RWPE1 (cell line): ENCODE measurements around the gene MNT.
A peak's percentile ranks its signal among the peaks of the same experiment; 100 is the strongest.

ENCODE experiments used
- CTCF ChIA-PET: fragments of 350-600 bp; sonication (Branson Sonifier 250); formaldehyde crosslinking; extraction: SDS; loops from one replicate; lab custom pipeline; 2021; lab: Yijun Ruan, JAX
- POLR2A ChIA-PET: fragments of 400-600 bp; formaldehyde crosslinking; extraction: SDS; loops from one replicate; lab custom pipeline; 2020; ENCODE audit warnings: antibody characterized with exemption; ENCODE audit not compliant: low non-redundant PET; lab: Yijun Ruan, JAX
- DNase-seq: peaks from one replicate; pipeline ENCODE4 v3.0.0; 2012; ENCODE audit warnings: low spot score
- H3K27ac ChIP-seq: fragments of 450-650 bp; 2 replicates; pipeline ENCODE4 v1.5.1; 2017
- CTCF ChIP-seq: fragments of 450-650 bp; conservative IDR thresholded peaks from 2 replicates; pipeline ENCODE4 v1.5.1; 2017; ENCODE audit warnings: low read depth, mild to moderate bottlenecking

The MNT gene

GRCh38 chr17:2373179-2373578, 27.7 kb downstream of the MNT start:
- ChIA-PET POLR2A (no interaction called here), CTCF (no interaction called here)
- TF ChIP-seq CTCF = no peak
- no peak for DNase-seq
- no peak overlapping the region for H3K27ac ChIP-seq

- POLR2A ChIA-PET = no interaction called here
- CTCF ChIA-PET = no interaction called here
- no peak for TF ChIP-seq CTCF
Measured at GRCh38 chr17:2372681-2373080, 28.2 kb downstream of the MNT start.

GRCh38 chr17:2372180-2372579, 28.7 kb downstream of the MNT start:
- no peak for TF ChIP-seq CTCF
- ChIA-PET POLR2A (no interaction called here), CTCF (no interaction called here)
- DNase-seq = no peak
- no peak overlapping the region; the same call in 1 of the 2 replicates for H3K27ac ChIP-seq

More at GRCh38 chr17:2372681-2373080, 28.2 kb downstream of the MNT start:
- H3K27ac ChIP-seq = no peak overlapping the region; the same call in 1 of the 2 replicates
- DNase-seq = no peak

- DNase-seq = no peak
- POLR2A ChIA-PET = no interaction called here
- TF ChIP-seq CTCF = no peak
- CTCF ChIA-PET = interaction anchor here (1.0 kb wide), 1 partner anchor 19 kb away, joined by 3 read pairs; no protein-coding TSS in a partner anchor
- H3K27ac ChIP-seq = peak overlapping the region; percentile 36
Measured at GRCh38 chr17:2371183-2372130, 29.4 kb downstream of the MNT start.

- no peak for DNase-seq
- no peak for TF ChIP-seq CTCF
- ChIA-PET CTCF (interaction anchor here (0.6 kb wide), 2 partner anchors 33 to 46 kb away, joined by 3 to 4 read pairs; no protein-coding TSS in a partner anchor), POLR2A (no interaction called here)
- H3K27ac ChIP-seq = peak overlapping the region; percentile 36
Measured at GRCh38 chr17:2370211-2370589, 30.7 kb downstream of the MNT start.

- peak overlapping the region; percentile 36 for H3K27ac ChIP-seq
- TF ChIP-seq CTCF = no peak
- no peak for DNase-seq
- POLR2A ChIA-PET = no interaction called here
- CTCF ChIA-PET = interaction anchor here (0.5 to 0.7 kb wide), 3 partner anchors 47 to 313 kb away, joined by 3 read pairs; no protein-coding TSS in a partner anchor
Measured at GRCh38 chr17:2369551-2370210, 31.2 kb downstream of the MNT start.
